WI38 (cell line): ENCODE data around the gene CSRNP2.
"Not testable (repeated sequence)": the region's sequence is repeated elsewhere in the genome, so short reads cannot be mapped to it uniquely, and the experiment has no call there.

Experiments used
- H3K4me3 ChIP-seq: 2 replicates; pipeline ENCODE4 v1.5.1; 2011; ENCODE audit warnings: low read depth, mild to moderate bottlenecking, control low read depth, low read length
- CTCF ChIP-seq: IDR thresholded peaks from 2 replicates; pipeline ENCODE4 v1.5.1; 2012; ENCODE audit warnings: low read depth, mild to moderate bottlenecking, control low read depth, low read length

Gene CSRNP2

GRCh38 chr12:51020448-51021182 lies 62.8 kb downstream of the CSRNP2 start:
- H3K4me3 ChIP-seq: no peak overlapping the region
- no peak for TF ChIP-seq CTCF

GRCh38 chr12:51019927-51020326 lies 63.5 kb downstream of the CSRNP2 start:
- H3K4me3 ChIP-seq: no peak overlapping the region
- no peak for TF ChIP-seq CTCF

GRCh38 chr12:51018956-51019355 lies 64.4 kb downstream of the CSRNP2 start:
- TF ChIP-seq CTCF: no peak
- H3K4me3 ChIP-seq: no peak overlapping the region

GRCh38 chr12:51017452-51017851 lies 65.9 kb downstream of the CSRNP2 start:
- no peak for TF ChIP-seq CTCF
- no peak overlapping the region for H3K4me3 ChIP-seq

GRCh38 chr12:51014467-51014866 lies 68.9 kb downstream of the CSRNP2 start:
- H3K4me3 ChIP-seq: not testable (repeated sequence)

GRCh38 chr12:51013441-51013840 lies 70.0 kb downstream of the CSRNP2 start:
- no peak for TF ChIP-seq CTCF
- no peak overlapping the region for H3K4me3 ChIP-seq

GRCh38 chr12:51012570-51013236 lies 70.7 kb downstream of the CSRNP2 start:
- TF ChIP-seq CTCF: no peak
- H3K4me3 ChIP-seq: no peak overlapping the region
